Astrocyte (in vitro differentiated cells and primary cell): ENCODE data around the gene TNFSF15. TPM values are rescaled to one million over a fixed set of nuclear protein-coding genes. Genes with fewer than 3 reads are reported as not detected.

Source experiments
- DNase-seq: peaks from one replicate; pipeline ENCODE4 v3.0.0-alpha.2; 2010; ENCODE audit warnings: low read depth
- FAIRE-seq: peaks from 2 replicates; lab custom pipeline; 2011; peaks lifted over from hg19 to GRCh38; lab: Jason Lieb, UNC
- H2AFZ ChIP-seq: 2 replicates; pipeline ENCODE4 v1.6.0; 2012; ENCODE audit warnings: low read depth, low read length, inconsistent platforms
- H3K27ac ChIP-seq: 2 replicates; pipeline ENCODE4 v1.5.1; 2011; ENCODE audit warnings: low read depth, low read length, inconsistent platforms
- H3K27me3 ChIP-seq: 2 replicates; pipeline ENCODE4 v1.6.0; 2011; ENCODE audit warnings: low read length, inconsistent platforms; ENCODE audit not compliant: insufficient read depth
- H3K36me3 ChIP-seq: 2 replicates; pipeline ENCODE4 v1.5.1; 2011; ENCODE audit warnings: low read length, inconsistent platforms; ENCODE audit not compliant: insufficient read depth
- H3K4me1 ChIP-seq: 2 replicates; pipeline ENCODE4 v1.5.1; 2011; ENCODE audit warnings: low read length, inconsistent platforms; ENCODE audit not compliant: insufficient read depth
- H3K4me2 ChIP-seq: 2 replicates; pipeline ENCODE4 v1.6.0; 2012; ENCODE audit warnings: low read length, inconsistent platforms
- H3K4me3 ChIP-seq: 2 replicates; pipeline ENCODE4 v1.5.1; 2011; ENCODE audit warnings: low read depth, mild to moderate bottlenecking, low read length, inconsistent platforms; ENCODE audit not compliant: insufficient read depth
- H3K79me2 ChIP-seq: 2 replicates; pipeline ENCODE4 v1.6.0; 2012; ENCODE audit warnings: mild to moderate bottlenecking, low read length, inconsistent platforms; ENCODE audit not compliant: insufficient read depth
- H3K9ac ChIP-seq: 2 replicates; pipeline ENCODE4 v1.6.0; 2012; ENCODE audit warnings: mild to moderate bottlenecking, low read length, inconsistent platforms
- H3K9me3 ChIP-seq: 2 replicates; pipeline ENCODE4 v1.5.1; 2012; ENCODE audit warnings: low read depth, mild to moderate bottlenecking, low read length, inconsistent platforms; ENCODE audit not compliant: insufficient read depth
- H4K20me1 ChIP-seq: 2 replicates; pipeline ENCODE4 v1.6.0; 2012; ENCODE audit warnings: low read length, inconsistent platforms; ENCODE audit not compliant: insufficient read depth
- H3K27ac Mint-ChIP-seq: one replicate; pipeline ENCODE4 v1.8.0; 2021; ENCODE audit warnings: mild to moderate bottlenecking, mixed read lengths; ENCODE audit not compliant: unreplicated experiment
- H3K27me3 Mint-ChIP-seq: one replicate; pipeline ENCODE4 v1.8.0; 2021; ENCODE audit warnings: low read depth, mixed read lengths; ENCODE audit not compliant: unreplicated experiment
- H3K36me3 Mint-ChIP-seq: one replicate; pipeline ENCODE4 v1.8.0; 2021; ENCODE audit warnings: low read depth, mixed read lengths; ENCODE audit not compliant: unreplicated experiment
- H3K4me1 Mint-ChIP-seq: one replicate; pipeline ENCODE4 v1.8.0; 2021; ENCODE audit warnings: low read depth, mixed read lengths; ENCODE audit not compliant: unreplicated experiment
- H3K4me3 Mint-ChIP-seq: one replicate; pipeline ENCODE4 v1.8.0; 2021; ENCODE audit warnings: mild to moderate bottlenecking, moderate library complexity, mixed read lengths; ENCODE audit not compliant: unreplicated experiment
- H3K9me3 Mint-ChIP-seq: one replicate; pipeline ENCODE4 v1.8.0; 2021; ENCODE audit warnings: mild to moderate bottlenecking, mixed read lengths; ENCODE audit not compliant: unreplicated experiment
- EZH2 ChIP-seq: IDR thresholded peaks from 2 replicates; pipeline ENCODE4 v1.6.1; 2012; ENCODE audit warnings: mild to moderate bottlenecking, low read length, inconsistent platforms; ENCODE audit not compliant: insufficient read depth
- total RNA-seq: library from RNA; stranded (reverse); gene quantifications from 2 replicates; pipeline ENCODE4 v1.2.1, GENCODE V29; 2021
- TF ChIP-seq, protein P1 (sequence below): IDR thresholded peaks from 2 replicates; pipeline ENCODE4 v1.5.1; 2011; ENCODE audit warnings: low read depth, mild to moderate bottlenecking, inconsistent platforms, low read length, moderate library complexity; ENCODE audit not compliant: insufficient read depth

TNFSF15 gene
- total RNA-seq, 1 donor from 2014 or later: 10.3 TPM

DNA sequence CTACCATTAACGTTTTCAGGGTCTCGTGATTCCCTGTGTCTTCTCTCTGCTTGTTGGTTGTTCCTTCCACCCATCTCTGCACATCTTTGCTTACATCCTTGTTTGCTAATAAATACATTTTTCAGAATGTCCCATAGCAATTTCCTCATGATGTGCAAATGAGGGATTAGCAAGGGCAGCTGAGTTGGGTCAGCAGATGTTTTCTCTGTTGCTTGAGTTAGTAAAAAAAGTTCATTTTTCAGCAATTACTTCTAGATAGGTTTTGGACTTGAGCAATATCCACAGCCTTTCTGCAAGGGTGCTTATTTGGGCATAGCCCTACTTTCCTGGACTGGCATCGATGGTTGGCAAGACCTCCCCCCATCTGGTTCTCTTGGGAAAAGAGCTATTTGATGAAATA is 4.8 kb upstream of the TNFSF15 start:
- Histone ChIP-seq H3K9me3 (no peaks in the 10 kb centered on the region), H3K4me1 (no peaks in the 10 kb centered on the region), H2AFZ (no peak overlapping the region), H3K9ac (no peak overlapping the region), H3K27me3 (no peaks in the 10 kb centered on the region), H3K79me2 (no peaks in the 10 kb centered on the region), H3K4me2 (no peak overlapping the region), H3K36me3 (no peaks in the 10 kb centered on the region), H3K27ac (no peak overlapping the region), H3K4me3 (no peak overlapping the region), H4K20me1 (no peaks in the 10 kb centered on the region)
- peaks cover 6% of the 10 kb centered on the region for H3K27me3 Mint-ChIP-seq
- H3K4me1 Mint-ChIP-seq: peaks cover 20% of the 10 kb centered on the region
- H3K27ac Mint-ChIP-seq: no peak overlapping the region
- H3K9me3 Mint-ChIP-seq: peaks cover 13% of the 10 kb centered on the region
- H3K4me3 Mint-ChIP-seq: no peak overlapping the region
- H3K36me3 Mint-ChIP-seq: no peaks in the 10 kb centered on the region
- DNase-seq: no peak
- FAIRE-seq: no peak
- no peak for TF ChIP-seq EZH2
- TF ChIP-seq, protein P1, sequence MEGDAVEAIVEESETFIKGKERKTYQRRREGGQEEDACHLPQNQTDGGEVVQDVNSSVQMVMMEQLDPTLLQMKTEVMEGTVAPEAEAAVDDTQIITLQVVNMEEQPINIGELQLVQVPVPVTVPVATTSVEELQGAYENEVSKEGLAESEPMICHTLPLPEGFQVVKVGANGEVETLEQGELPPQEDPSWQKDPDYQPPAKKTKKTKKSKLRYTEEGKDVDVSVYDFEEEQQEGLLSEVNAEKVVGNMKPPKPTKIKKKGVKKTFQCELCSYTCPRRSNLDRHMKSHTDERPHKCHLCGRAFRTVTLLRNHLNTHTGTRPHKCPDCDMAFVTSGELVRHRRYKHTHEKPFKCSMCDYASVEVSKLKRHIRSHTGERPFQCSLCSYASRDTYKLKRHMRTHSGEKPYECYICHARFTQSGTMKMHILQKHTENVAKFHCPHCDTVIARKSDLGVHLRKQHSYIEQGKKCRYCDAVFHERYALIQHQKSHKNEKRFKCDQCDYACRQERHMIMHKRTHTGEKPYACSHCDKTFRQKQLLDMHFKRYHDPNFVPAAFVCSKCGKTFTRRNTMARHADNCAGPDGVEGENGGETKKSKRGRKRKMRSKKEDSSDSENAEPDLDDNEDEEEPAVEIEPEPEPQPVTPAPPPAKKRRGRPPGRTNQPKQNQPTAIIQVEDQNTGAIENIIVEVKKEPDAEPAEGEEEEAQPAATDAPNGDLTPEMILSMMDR: no peak

DNA sequence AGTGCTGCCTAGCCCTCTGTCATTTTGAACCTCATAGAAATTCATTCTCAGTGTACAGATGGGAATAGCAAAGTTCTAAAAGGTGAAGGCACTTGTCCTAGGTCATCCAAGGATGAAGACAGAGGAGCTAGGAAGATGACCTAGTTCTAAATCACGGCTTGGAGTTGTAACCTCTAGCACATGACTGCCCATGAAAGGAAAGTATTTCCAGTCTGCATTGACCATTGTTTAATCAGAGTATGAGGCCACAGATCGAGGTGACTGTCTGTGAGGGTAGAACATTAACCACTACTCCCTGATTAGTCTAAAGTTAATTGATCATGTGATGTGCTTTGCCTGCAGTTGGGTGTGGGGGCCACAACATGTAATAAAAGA is 674 bp upstream of the TNFSF15 start:
- H3K36me3 Mint-ChIP-seq: no peaks in the 10 kb centered on the region
- H3K9me3 ChIP-seq: no peaks in the 10 kb centered on the region
- TF ChIP-seq, protein P1: no peak
- TF ChIP-seq EZH2: no peak
- H3K4me1 ChIP-seq: peaks cover 4% of the 10 kb centered on the region
- H3K4me1 Mint-ChIP-seq: peaks cover 33% of the 10 kb centered on the region
- no peak overlapping the region for H3K27ac ChIP-seq
- H4K20me1 ChIP-seq: no peaks in the 10 kb centered on the region
- H3K9ac ChIP-seq: no peak overlapping the region
- H2AFZ ChIP-seq: no peak overlapping the region
- no peaks in the 10 kb centered on the region for H3K27me3 Mint-ChIP-seq
- H3K27ac Mint-ChIP-seq: peak overlapping the region; percentile 26
- DNase-seq: no peak
- H3K4me3 ChIP-seq: no peak overlapping the region
- no peak overlapping the region for H3K4me3 Mint-ChIP-seq
- no peak overlapping the region for H3K4me2 ChIP-seq
- H3K36me3 ChIP-seq: no peaks in the 10 kb centered on the region
- H3K9me3 Mint-ChIP-seq: peaks cover 2% of the 10 kb centered on the region
- H3K27me3 ChIP-seq: no peaks in the 10 kb centered on the region
- H3K79me2 ChIP-seq: no peaks in the 10 kb centered on the region
- FAIRE-seq: no peak

DNA sequence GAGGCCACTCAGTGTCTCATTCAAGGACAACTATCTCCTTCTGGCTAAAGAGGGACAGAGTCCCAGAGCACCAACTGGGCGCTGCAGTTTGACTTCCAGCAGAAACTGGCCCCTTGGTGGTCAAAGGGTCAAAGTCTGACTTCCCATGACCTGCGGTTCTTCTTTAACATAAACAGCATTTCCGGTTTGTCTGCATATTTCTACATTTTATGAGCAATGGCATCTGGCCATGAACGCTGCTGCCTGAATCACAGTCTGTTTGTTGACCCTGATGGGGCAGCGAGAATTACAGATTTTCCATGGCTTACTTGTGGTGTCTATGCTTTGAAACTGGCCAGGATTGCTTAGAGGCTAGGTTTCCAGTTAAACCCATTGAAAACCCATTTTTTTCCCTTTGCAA is 1.3 kb downstream of the TNFSF15 start:
- Mint-ChIP-seq H3K9me3 (peaks cover 1% of the 10 kb centered on the region), H3K27me3 (no peaks in the 10 kb centered on the region), H3K27ac (no peak overlapping the region), H3K4me1 (peaks cover 36% of the 10 kb centered on the region), H3K36me3 (no peaks in the 10 kb centered on the region), H3K4me3 (peak overlapping the region; percentile 60)
- no peaks in the 10 kb centered on the region for H3K9me3 ChIP-seq
- H2AFZ ChIP-seq: no peak overlapping the region
- no peak overlapping the region for H3K27ac ChIP-seq
- H3K9ac ChIP-seq: no peak overlapping the region
- H3K36me3 ChIP-seq: no peaks in the 10 kb centered on the region
- H3K4me3 ChIP-seq: no peak overlapping the region
- FAIRE-seq (no peak), DNase-seq (peak; percentile 78)
- peak overlapping the region; percentile 36 for H3K4me2 ChIP-seq
- H3K79me2 ChIP-seq: no peaks in the 10 kb centered on the region
- peaks cover 4% of the 10 kb centered on the region for H3K4me1 ChIP-seq
- H3K27me3 ChIP-seq: peaks cover 5% of the 10 kb centered on the region
- no peaks in the 10 kb centered on the region for H4K20me1 ChIP-seq
- no peak for TF ChIP-seq EZH2
- TF ChIP-seq, protein P1: no peak
